SKM-1 treated with dmso at 0.1 percent for 144 hours (cell line): Measurements from ENCODE around the gene CYTH2.

Experiments
- DNase-seq: peaks from one replicate; lab custom pipeline; 2025; ENCODE audit not compliant: unreplicated experiment; lab: John Stamatoyannopoulos, UW

CYTH2 gene, protein sequence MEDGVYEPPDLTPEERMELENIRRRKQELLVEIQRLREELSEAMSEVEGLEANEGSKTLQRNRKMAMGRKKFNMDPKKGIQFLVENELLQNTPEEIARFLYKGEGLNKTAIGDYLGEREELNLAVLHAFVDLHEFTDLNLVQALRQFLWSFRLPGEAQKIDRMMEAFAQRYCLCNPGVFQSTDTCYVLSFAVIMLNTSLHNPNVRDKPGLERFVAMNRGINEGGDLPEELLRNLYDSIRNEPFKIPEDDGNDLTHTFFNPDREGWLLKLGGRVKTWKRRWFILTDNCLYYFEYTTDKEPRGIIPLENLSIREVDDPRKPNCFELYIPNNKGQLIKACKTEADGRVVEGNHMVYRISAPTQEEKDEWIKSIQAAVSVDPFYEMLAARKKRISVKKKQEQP

DNA sequence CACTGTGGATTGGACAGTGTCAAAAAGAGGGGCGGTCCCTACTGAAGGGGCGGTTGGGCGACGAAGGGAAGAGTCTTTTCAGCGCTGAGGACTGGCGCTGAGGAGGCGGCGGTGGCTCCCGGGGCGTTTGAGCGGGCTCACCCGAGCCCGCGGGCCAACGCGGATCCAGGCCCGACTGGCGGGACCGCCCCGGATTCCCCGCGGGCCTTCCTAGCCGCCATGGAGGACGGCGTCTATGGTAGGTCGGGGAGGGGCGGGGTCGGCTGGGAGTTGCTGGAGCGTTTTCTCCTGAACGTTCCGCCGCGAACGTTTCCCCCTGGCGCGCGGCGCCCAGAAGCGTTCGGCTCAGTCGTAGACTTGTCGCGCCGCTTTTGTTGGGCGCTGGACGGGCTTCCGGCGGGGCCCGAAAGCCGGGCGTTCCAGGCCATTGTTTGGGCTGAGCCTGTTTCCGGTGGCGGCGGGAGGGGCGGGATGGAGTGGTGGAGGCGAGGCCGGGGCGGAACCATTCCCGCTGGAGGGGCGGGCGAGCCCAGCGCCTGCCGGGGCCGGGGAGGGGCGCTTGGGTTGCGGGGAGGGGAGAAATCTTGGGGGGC, at the start of gene CYTH2:
TSS of gene CYTH2 (plus strand) at position 81 of the 593 bp plus-strand sequence. CDS start at position 220, 139 bp downstream.
- DNase-seq = peak; percentile 20

DNA sequence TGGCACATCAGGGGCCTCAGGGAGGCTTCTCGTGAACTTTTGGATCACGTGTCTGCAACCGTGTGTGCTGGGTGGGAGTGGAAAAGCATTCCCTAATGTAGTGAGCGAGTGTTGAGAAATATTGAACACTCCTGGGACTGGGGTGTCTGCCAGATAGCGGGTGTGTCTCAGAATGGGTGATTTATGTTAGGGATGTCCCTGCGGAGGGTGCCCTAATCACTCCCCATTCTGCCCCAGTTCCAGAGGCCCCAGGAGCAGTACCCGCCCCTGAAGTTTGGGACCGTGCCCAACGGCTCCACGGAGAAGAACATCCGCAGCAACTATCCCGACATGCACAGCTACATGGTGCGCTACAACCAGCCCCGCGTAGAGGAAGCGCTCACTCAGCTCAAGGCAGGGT, 47.6 kb upstream of the CYTH2 start:
- DNase-seq = no peak

DNA sequence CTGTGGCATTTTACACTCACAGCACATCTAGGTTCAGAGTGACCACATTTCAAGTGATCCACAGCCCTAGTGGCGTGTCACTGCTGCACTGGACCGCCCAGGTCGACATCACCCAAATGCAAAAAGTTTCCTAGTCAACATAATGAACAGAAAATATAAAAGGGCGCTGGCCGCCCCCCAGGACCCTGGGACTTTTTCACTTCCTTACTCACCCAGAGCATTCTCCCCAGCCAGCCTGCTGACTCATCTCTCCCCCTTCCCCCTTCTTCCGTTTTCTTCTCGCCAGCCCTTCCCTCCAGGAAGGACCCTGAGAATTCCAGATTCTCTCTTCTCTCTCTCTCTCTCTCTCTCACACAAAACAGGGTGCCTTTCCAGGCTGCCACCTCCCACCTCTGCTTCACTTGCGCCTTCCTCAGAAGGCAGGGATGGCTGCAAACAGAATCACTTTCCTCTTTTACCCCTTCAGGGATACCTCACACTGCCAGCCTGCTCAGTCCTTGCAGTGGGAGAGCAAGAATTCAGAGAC, 44.4 kb upstream of the CYTH2 start:
- DNase-seq = peak; percentile 1

DNA sequence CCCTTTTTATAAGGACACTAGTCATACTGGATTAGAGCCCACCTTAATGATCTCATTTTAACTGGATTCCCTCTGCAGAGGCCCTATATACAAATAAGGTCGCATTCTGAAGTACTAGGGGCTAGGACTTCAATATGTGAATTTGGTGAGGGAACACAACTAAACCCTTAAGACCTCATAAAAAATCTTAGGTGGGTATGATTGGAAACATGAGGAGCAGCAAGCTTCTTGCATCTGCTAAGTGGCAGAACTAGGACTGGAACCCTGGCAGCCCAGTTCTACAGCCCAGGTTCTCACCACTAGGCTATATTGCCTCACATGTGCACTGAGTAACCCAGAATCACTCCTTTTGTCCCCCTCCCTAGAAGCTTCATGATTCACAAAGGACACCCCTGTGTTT, 40.5 kb upstream of the CYTH2 start:
- no peak for DNase-seq

DNA sequence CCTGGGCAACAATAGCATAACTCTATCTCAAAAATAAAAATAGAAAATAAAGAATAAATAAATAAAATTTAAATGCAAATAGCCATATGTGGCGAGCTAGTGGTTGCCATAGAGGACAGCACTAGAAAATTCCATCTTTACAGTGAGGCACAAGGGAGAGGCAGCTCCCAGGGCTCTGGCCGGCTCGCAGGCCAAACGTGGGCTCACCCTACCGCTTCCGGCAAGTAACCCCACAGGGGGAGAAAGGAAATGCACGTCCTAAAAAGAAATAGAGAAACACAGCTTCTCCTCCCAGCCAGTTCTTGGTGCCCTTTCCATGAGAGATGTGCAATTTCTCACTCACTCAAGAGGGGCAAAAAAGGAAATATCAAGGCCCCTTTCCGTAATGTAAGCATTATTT, 35.8 kb upstream of the CYTH2 start:
- no peak for DNase-seq

GRCh38 chr19:48436586-48436985, 32.6 kb upstream of the CYTH2 start:
- DNase-seq = no peak

DNA sequence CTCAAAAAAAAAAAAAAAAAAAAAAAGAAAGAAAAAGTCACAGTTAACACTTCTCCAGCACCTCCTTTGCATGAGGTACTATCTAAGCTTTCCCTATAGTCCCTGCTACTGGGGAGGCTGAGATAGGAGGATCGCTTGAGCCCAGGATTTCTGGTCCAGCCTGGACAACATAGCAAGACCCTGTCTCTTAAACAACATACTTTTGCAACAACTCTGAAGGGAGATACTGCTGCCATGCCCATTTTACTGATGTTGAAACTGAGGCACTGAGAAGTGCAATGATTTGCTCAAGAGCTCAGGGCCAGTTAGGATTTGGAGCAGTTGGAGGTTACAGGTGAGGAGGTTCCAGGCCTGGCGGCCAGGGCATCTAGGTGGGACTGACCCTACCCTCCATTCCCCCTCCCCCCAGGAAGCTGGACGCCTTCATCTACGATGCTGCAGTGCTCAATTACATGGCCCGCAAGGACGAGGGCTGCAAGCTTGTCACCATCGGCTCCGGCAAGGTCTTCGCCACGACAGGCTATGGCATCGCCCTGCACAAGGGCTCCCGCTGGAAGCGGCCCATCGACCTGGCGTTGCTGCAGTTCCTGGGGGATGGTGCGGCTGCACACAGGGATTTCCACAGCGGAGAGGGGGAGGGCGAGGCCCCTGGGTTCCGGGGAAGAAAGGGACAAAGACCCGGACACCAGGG, 27.7 kb upstream of the CYTH2 start:
- DNase-seq = no peak

- no peak for DNase-seq
Observed at GRCh38 chr19:48442116-48443035, 26.8 kb upstream of the CYTH2 start.

DNA sequence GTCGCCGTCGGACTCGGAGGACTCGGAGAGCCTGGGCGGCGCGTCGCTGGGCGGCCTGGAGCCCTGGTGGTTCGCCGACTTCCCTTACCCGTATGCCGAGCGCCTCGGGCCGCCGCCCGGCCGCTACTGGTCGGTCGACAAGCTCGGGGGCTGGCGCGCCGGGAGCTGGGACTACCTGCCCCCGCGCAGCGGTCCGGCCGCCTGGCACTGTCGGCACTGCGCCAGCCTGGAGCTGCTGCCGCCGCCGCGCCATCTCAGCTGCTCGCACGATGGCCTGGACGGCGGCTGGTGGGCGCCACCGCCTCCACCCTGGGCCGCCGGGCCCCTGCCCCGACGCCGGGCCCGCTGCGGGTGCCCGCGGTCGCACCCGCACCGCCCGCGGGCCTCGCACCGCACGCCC, 25.9 kb upstream of the CYTH2 start:
- DNase-seq = no peak

DNA sequence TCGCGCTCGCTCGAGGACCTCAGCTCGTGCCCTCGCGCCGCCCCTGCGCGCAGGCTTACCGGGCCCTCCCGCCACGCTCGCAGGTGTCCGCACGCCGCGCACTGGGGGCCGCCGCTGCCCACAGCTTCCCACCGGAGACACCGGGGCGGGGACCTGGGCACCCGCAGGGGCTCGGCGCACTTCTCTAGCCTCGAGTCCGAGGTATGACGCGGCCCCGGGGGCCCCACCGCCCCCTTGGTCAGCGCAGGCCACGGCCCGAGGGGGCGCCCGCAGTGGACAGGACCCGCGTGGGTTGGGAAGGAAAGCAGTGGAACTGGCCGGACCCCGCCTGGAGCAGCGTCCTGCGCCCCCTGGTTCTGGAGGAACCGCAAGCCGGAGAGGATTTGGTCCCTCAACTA, 25.4 kb upstream of the CYTH2 start:
- DNase-seq = no peak

- no peak for DNase-seq
Observed at GRCh38 chr19:48444129-48444935, 24.8 kb upstream of the CYTH2 start.

GRCh38 chr19:48444936-48445200, 24.3 kb upstream of the CYTH2 start:
- no peak for DNase-seq

DNA sequence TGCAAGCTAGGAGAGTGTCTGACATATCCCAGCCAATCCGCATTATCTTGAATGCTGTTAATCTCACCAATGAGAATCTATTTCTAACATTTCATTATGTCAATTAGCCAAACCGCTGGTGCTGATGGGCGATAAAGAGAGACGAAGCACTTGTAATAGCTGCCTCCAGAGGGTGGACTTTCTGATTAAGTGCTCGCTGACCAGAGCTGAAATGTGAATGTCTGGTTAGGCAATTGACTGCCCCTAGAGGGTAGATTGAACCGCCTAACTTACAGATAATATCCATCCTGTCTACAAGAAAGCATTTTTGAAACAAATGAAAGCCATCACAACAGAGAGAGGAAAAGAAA, 23.9 kb upstream of the CYTH2 start:
- peak; percentile 46 for DNase-seq

- peak; percentile 84 for DNase-seq
Observed at GRCh38 chr19:48445606-48446481, 23.3 kb upstream of the CYTH2 start, which contains the start of gene GRWD1. Gene GRWD1, plus strand, starts transcription at chr19:48445983. Its CDS starts 23 bp downstream, at chr19:48446006.

GRCh38 chr19:48446579-48446978, 22.6 kb upstream of the CYTH2 start:
- no peak for DNase-seq

GRCh38 chr19:48448563-48448962, 20.6 kb upstream of the CYTH2 start:
- DNase-seq = no peak

- DNase-seq = no peak
Observed at GRCh38 chr19:48450441-48450840, 18.7 kb upstream of the CYTH2 start.

DNA sequence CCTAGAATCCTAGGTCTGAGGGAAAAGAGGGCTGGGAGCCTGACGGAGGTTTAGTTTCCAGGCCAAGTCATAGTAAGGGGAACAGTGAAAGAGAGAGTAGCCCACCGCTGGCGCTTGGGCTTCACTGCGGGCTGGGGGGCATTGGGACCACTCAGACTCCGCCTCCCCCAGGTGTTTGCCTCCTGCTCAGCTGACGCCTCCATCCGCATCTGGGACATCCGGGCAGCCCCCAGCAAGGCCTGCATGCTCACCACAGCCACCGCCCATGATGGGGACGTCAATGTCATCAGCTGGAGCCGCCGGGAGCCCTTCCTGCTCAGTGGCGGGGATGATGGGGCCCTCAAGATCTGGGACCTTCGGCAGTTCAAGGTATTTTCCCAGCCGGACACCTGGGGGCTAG, 18.3 kb upstream of the CYTH2 start:
- no peak for DNase-seq

GRCh38 chr19:48451624-48452023, 17.5 kb upstream of the CYTH2 start:
- no peak for DNase-seq
